Endothelial cell of umbilical vein (primary cell): ENCODE results near the gene SYAP1.

ENCODE experiments used
- CTCF ChIP-seq, 2 donors: IDR thresholded peaks; 1 replicate in 1 of 2; 2 replicates in 1 of 2; pipeline ENCODE4 v1.5.1; 2011; ENCODE audit warnings: low read length in 2 of 2, mild to moderate bottlenecking in 2 of 2, moderate library complexity in 2 of 2, control low read depth in 1 of 2, inconsistent platforms in 1 of 2, low read depth in 1 of 2; ENCODE audit not compliant: insufficient read depth in 1 of 2; ENCODE audit errors: extremely low read depth in 1 of 2
- EZH2 ChIP-seq: IDR thresholded peaks from 2 replicates; pipeline ENCODE4 v1.6.1; 2012; ENCODE audit warnings: borderline replicate concordance, low read depth, mild to moderate bottlenecking, moderate library complexity, low read length, inconsistent platforms; ENCODE audit not compliant: severe bottlenecking
- MYC ChIP-seq: IDR thresholded peaks from one replicate; pipeline ENCODE4 v1.6.1; 2011; ENCODE audit warnings: mild to moderate bottlenecking, low read depth, low read length
- POLR2A ChIP-seq: IDR thresholded peaks from 2 replicates; pipeline ENCODE4 v1.6.1; 2012; ENCODE audit warnings: low read depth, mild to moderate bottlenecking, control low read depth, low read length

- TF ChIP-seq CTCF (IDR thresholded peaks at IDR 0.05; ENCODE audit: extremely low read depth in 1 of 2, insufficient read depth in 1 of 2, low read depth in 1 of 2, low read length in 2 of 2): no peak
- TF ChIP-seq POLR2A: no peak
- no peak for TF ChIP-seq EZH2
- no peak for TF ChIP-seq MYC
These were observed 37.3 kb downstream of the SYAP1 start for GRCh38 chrX:16756724-16757123.
